Measurements from ENCODE around the gene CEP20. TPM values are rescaled to one million over a fixed set of nuclear protein-coding genes. Genes with fewer than 3 reads are reported as not detected.

The CEP20 gene
- total RNA-seq, 1 donor from 2014 or later: 36.9 TPM

DNA sequence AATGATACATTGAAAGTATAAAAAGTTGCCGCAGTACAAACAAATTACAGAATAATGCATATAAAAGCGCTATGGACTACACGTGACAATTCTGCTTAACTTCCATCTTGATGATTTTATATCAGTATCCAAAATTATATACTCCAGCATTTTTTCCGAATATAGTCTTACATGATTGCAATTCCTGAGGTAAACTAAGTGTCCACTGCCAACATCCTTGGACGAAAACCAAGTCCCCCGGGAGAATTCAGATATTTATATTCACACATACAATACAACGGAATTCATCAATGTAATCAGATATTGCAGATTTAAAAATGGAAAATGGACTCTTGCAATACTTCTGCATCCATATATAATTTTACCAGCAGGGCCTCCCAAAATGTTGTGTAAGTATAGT, 22.7 kb downstream of the CEP20 start:
- TF ChIP-seq, protein P1, sequence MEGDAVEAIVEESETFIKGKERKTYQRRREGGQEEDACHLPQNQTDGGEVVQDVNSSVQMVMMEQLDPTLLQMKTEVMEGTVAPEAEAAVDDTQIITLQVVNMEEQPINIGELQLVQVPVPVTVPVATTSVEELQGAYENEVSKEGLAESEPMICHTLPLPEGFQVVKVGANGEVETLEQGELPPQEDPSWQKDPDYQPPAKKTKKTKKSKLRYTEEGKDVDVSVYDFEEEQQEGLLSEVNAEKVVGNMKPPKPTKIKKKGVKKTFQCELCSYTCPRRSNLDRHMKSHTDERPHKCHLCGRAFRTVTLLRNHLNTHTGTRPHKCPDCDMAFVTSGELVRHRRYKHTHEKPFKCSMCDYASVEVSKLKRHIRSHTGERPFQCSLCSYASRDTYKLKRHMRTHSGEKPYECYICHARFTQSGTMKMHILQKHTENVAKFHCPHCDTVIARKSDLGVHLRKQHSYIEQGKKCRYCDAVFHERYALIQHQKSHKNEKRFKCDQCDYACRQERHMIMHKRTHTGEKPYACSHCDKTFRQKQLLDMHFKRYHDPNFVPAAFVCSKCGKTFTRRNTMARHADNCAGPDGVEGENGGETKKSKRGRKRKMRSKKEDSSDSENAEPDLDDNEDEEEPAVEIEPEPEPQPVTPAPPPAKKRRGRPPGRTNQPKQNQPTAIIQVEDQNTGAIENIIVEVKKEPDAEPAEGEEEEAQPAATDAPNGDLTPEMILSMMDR (IDR thresholded peaks at IDR 0.05; ENCODE audit: insufficient read depth, low read length, poor library complexity, severe bottlenecking): no peak
- DNase-seq (ENCODE audit: low read depth): no peak
- H3K27me3 ChIP-seq (ENCODE audit: control insufficient read depth, insufficient read depth, low read length): no peaks in the 10 kb centered on the region
- no peaks in the 10 kb centered on the region for H3K36me3 ChIP-seq (ENCODE audit: control insufficient read depth, insufficient read depth, low read length)
- H3K4me3 ChIP-seq (ENCODE audit: low read depth, low read length): no peak overlapping the region

DNA sequence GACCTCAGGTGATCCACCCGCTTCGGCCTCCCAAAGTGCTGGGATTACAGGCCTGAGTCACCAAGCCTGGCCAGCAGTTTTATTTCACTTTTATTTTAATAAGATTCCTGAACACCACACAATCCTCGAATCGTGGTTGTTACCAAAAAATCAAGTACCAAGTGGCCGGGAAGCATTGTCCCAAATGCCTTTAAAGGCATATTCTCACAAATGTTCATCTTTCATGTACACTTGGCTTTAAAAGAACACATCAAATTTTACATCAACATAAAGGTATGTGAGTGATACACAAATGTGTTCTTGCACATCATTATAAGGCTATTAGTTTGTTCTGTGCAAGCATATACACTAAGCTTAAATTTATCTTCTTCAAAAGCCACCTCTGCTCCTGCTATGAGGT, 23.5 kb downstream of the CEP20 start:
- Histone ChIP-seq H3K36me3 (ENCODE audit: control insufficient read depth, insufficient read depth, low read length) (no peaks in the 10 kb centered on the region), H3K4me3 (ENCODE audit: low read depth, low read length) (no peak overlapping the region), H3K27me3 (ENCODE audit: control insufficient read depth, insufficient read depth, low read length) (no peaks in the 10 kb centered on the region)
- TF ChIP-seq, protein P1 (IDR thresholded peaks at IDR 0.05; ENCODE audit: insufficient read depth, low read length, poor library complexity, severe bottlenecking): no peak
- no peak for DNase-seq (ENCODE audit: low read depth)

DNA sequence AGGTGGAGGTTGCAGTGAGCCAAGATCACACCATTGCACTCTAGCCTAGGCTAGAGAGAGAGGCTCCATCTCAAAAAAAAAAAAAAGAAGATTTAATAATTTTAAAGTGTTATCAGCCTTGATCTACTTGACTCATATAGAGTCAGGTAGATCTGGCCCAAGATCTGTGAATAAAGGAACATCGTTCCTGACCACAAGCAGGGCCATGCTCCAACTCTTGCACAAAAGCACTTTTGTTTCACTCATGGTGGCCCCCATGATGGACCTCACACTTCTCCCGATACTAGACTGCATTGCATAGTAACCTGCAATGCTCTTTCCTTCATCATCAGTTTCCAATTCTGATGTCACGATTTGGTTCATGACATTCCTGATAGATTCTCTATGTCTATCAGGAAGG, 26.4 kb downstream of the CEP20 start:
- TF ChIP-seq, protein P1 (IDR thresholded peaks at IDR 0.05; ENCODE audit: insufficient read depth, low read length, poor library complexity, severe bottlenecking): no peak
- DNase-seq (ENCODE audit: low read depth): no peak

DNA sequence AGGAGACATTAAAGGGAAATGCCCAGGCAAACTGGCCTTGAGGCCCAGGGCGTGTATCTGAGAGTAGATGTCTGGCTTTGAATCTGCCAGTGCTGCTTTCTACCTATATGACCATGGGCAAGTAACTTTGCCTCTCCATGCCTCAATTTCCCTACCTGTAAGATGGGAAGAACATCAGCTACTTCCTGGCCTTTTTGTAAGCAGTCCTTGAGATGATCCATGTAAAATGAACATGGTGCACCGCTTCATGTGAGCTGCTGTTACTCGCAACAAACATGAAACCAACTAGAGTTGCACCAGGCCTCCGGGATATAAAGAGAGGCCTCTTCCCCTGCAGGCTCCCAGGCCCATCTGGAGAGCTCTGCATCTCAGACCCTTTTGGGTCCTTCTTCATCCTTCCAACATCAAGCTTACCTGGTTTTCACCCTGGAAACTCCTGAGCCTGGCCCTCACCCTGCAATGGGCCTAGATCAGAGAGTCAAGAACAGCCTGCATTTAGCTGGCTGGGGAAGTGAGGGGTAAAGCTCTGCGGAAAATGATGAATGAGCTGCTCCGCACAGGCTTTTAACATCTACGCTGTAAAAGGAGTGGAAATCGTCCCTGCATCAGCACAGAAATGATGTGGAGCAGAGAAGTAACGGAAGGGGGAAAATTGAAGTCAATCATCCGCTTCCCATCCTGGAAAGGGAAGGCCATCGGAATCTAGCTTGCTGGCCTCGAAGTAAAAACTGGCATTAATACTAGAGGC, 29.3 kb downstream of the CEP20 start:
- Histone ChIP-seq H3K36me3 (ENCODE audit: control insufficient read depth, insufficient read depth, low read length) (no peaks in the 10 kb centered on the region), H3K27me3 (ENCODE audit: control insufficient read depth, insufficient read depth, low read length) (peaks cover 30% of the 10 kb centered on the region), H3K4me3 (ENCODE audit: low read depth, low read length) (no peak overlapping the region)
- TF ChIP-seq, protein P1 (IDR thresholded peaks at IDR 0.05; ENCODE audit: insufficient read depth, low read length, poor library complexity, severe bottlenecking): no peak
- no peak for DNase-seq (ENCODE audit: low read depth)

More for the DNA sequence above, 26.4 kb downstream of the CEP20 start:
- Histone ChIP-seq H3K36me3 (ENCODE audit: control insufficient read depth, insufficient read depth, low read length) (no peaks in the 10 kb centered on the region), H3K4me3 (ENCODE audit: low read depth, low read length) (no peak overlapping the region), H3K27me3 (ENCODE audit: control insufficient read depth, insufficient read depth, low read length) (peaks cover 18% of the 10 kb centered on the region)

DNA sequence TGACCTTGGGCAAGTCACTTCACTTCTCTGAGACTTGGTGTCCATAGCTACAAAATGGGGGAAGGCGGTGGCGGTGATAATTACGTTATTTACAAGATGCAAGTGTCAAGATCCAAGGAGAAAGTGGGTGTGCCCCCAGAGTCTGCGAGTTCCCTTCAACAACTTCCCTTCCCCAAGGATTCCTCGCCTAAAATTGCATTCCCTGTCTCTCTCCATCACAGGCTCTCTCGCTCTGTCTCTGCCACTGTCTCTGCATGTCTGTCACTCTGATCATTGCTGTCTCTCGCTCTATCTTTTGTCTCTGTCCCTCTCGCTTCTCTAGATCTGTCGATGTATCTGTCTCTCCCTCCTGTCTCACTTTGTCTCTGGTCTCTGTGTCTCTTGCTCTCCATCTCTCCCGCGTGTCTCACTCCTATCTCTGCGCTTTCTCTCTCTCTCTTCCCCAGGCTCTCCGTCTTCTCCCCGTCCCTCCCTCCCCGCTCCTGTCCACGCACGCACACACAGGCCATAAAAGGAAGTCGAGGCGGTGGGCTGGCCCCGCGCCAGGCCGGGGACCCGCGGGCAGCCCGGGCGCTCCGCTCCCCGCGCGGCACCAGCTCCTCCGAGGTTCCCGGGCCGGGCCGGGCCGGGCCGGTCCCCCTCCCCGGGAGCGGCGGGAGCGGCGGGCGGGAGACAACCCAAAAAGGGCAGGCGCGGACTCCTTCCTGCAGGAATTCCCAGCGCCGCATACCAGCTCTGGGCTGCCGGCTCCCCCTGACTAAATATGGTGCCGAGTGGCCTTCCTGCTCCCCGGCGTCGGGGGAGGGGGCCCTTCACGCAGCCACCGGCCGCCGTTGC, 30.5 kb downstream of the CEP20 start:
- TF ChIP-seq, protein P1 (IDR thresholded peaks at IDR 0.05; ENCODE audit: insufficient read depth, low read length, poor library complexity, severe bottlenecking): no peak
- Histone ChIP-seq H3K36me3 (ENCODE audit: control insufficient read depth, insufficient read depth, low read length) (no peaks in the 10 kb centered on the region), H3K4me3 (ENCODE audit: low read depth, low read length) (no peak overlapping the region), H3K27me3 (ENCODE audit: control insufficient read depth, insufficient read depth, low read length) (peaks cover 30% of the 10 kb centered on the region)
- no peak for DNase-seq (ENCODE audit: low read depth)
